ELR (cell line): ENCODE results near the gene MAD1L1.
A peak's percentile ranks its signal among the peaks of the same experiment; 100 is the strongest.

Experiments
- DNase-seq: peaks from one replicate; pipeline ENCODE4 v3.0.0-alpha.2; 2015; ENCODE audit warnings: low read depth

MAD1L1 gene

GRCh38 chr7:1951159-1951536, 281.6 kb downstream of the MAD1L1 start:
- no peak for DNase-seq

- DNase-seq = no peak
These were observed 282.1 kb downstream of the MAD1L1 start for GRCh38 chr7:1950452-1951158.

- DNase-seq = no peak
These were observed 282.7 kb downstream of the MAD1L1 start for GRCh38 chr7:1950066-1950451.

- no peak for DNase-seq
These were observed 283.1 kb downstream of the MAD1L1 start for GRCh38 chr7:1949681-1950055.

GRCh38 chr7:1948887-1949680, 283.7 kb downstream of the MAD1L1 start:
- no peak for DNase-seq

- DNase-seq = no peak
These were observed 284.4 kb downstream of the MAD1L1 start for GRCh38 chr7:1948301-1948796.

GRCh38 chr7:1947586-1948217, 285.0 kb downstream of the MAD1L1 start:
- no peak for DNase-seq

- DNase-seq = no peak
These were observed 285.8 kb downstream of the MAD1L1 start for GRCh38 chr7:1946773-1947450.

GRCh38 chr7:1946025-1946772, 286.5 kb downstream of the MAD1L1 start:
- no peak for DNase-seq

GRCh38 chr7:1945558-1945957, 287.2 kb downstream of the MAD1L1 start:
- no peak for DNase-seq

- DNase-seq = no peak
These were observed 288.0 kb downstream of the MAD1L1 start for GRCh38 chr7:1944619-1945210.

- no peak for DNase-seq
These were observed 288.7 kb downstream of the MAD1L1 start for GRCh38 chr7:1943933-1944618.

GRCh38 chr7:1943326-1943725, 289.4 kb downstream of the MAD1L1 start:
- DNase-seq = no peak

- no peak for DNase-seq
These were observed 289.8 kb downstream of the MAD1L1 start for GRCh38 chr7:1942941-1943289.

GRCh38 chr7:1942243-1942940, 290.4 kb downstream of the MAD1L1 start:
- DNase-seq = no peak

- DNase-seq = no peak
These were observed 291.1 kb downstream of the MAD1L1 start for GRCh38 chr7:1941464-1942242.

GRCh38 chr7:1940863-1941262, 291.9 kb downstream of the MAD1L1 start:
- no peak for DNase-seq

- DNase-seq = peak; percentile 52
These were observed 292.4 kb downstream of the MAD1L1 start for GRCh38 chr7:1940402-1940786.
